CMK (cell line): ENCODE measurements around the gene NMRK1.

Experiments
- DNase-seq: peaks from one replicate; pipeline ENCODE4 v3.0.0-alpha.2; 2010; ENCODE audit warnings: low read depth

Gene NMRK1

GRCh38 chr9:75087824-75088645 lies at the start of gene NMRK1, which contains the start of gene OSTF1:
Gene NMRK1 (minus strand): TSS chr9:75088155. CDS start chr9:75083115, 5,040 bp downstream.
Gene OSTF1 (plus strand): TSS chr9:75088514. CDS start chr9:75088693, 179 bp downstream.
- DNase-seq: peak; percentile 45

- DNase-seq: no peak
Measured at GRCh38 chr9:75134495-75134894, 46.5 kb upstream of the NMRK1 start.

GRCh38 chr9:75133396-75133795 lies 45.4 kb upstream of the NMRK1 start:
- no peak for DNase-seq

- DNase-seq: no peak
Measured at GRCh38 chr9:75132244-75132643, 44.3 kb upstream of the NMRK1 start.

- DNase-seq: no peak
Measured at GRCh38 chr9:75131700-75132099, 43.7 kb upstream of the NMRK1 start.

GRCh38 chr9:75130621-75131230 lies 42.8 kb upstream of the NMRK1 start:
- no peak for DNase-seq

GRCh38 chr9:75130172-75130571 lies 42.2 kb upstream of the NMRK1 start:
- DNase-seq: no peak

GRCh38 chr9:75128535-75128934 lies 40.6 kb upstream of the NMRK1 start:
- DNase-seq: no peak

GRCh38 chr9:75123696-75124095 lies 35.7 kb upstream of the NMRK1 start:
- no peak for DNase-seq

- no peak for DNase-seq
Measured at GRCh38 chr9:75121914-75122558, 34.1 kb upstream of the NMRK1 start.

- DNase-seq: no peak
Measured at GRCh38 chr9:75120686-75121085, 32.7 kb upstream of the NMRK1 start.

GRCh38 chr9:75117564-75117963 lies 29.6 kb upstream of the NMRK1 start:
- DNase-seq: no peak

- DNase-seq: no peak
Measured at GRCh38 chr9:75116306-75116705, 28.4 kb upstream of the NMRK1 start.

- no peak for DNase-seq
Measured at GRCh38 chr9:75112789-75113188, 24.8 kb upstream of the NMRK1 start.

- DNase-seq: no peak
Measured at GRCh38 chr9:75111019-75111622, 23.2 kb upstream of the NMRK1 start.

GRCh38 chr9:75109210-75109839 lies 21.4 kb upstream of the NMRK1 start:
- DNase-seq: no peak

- DNase-seq: no peak
Measured at GRCh38 chr9:75108571-75108970, 20.6 kb upstream of the NMRK1 start.

- no peak for DNase-seq
Measured at GRCh38 chr9:75106857-75107256, 18.9 kb upstream of the NMRK1 start.

GRCh38 chr9:75105841-75106240 lies 17.9 kb upstream of the NMRK1 start:
- no peak for DNase-seq

- DNase-seq: no peak
Measured at GRCh38 chr9:75105019-75105540, 17.1 kb upstream of the NMRK1 start.

- no peak for DNase-seq
Measured at GRCh38 chr9:75104607-75105006, 16.7 kb upstream of the NMRK1 start.
